D721Med (cell line): Measurements from ENCODE around the gene CUX1.
"Not testable (repeated sequence)": the region's sequence is repeated elsewhere in the genome, so short reads cannot be mapped to it uniquely, and the experiment has no call there.

Experiments
- DNase-seq: peaks from one replicate; pipeline ENCODE4 v3.0.0; 2011; ENCODE audit warnings: low spot score; ENCODE audit not compliant: insufficient read length
- FAIRE-seq: peaks from 2 replicates; lab custom pipeline; 2011; peaks lifted over from hg19 to GRCh38; lab: Jason Lieb, UNC
- CTCF ChIP-seq: IDR thresholded peaks from 2 replicates; pipeline ENCODE4 v1.5.1; 2012; ENCODE audit warnings: mild to moderate bottlenecking, control low read depth; ENCODE audit not compliant: insufficient read depth; ENCODE audit errors: missing control alignments

CUX1 gene

GRCh38 chr7:101921061-101921460 lies 103.6 kb downstream of the CUX1 start:
- TF ChIP-seq CTCF = no peak
- FAIRE-seq (no peak), DNase-seq (no peak)

GRCh38 chr7:101921546-101922489 lies 104.4 kb downstream of the CUX1 start:
- not testable (repeated sequence) for DNase-seq, FAIRE-seq

GRCh38 chr7:101922631-101923601 lies 105.5 kb downstream of the CUX1 start:
- TF ChIP-seq CTCF = no peak
- FAIRE-seq = no peak
- no peak for DNase-seq

GRCh38 chr7:101923602-101923985 lies 106.2 kb downstream of the CUX1 start:
- TF ChIP-seq CTCF = no peak
- DNase-seq (no peak), FAIRE-seq (no peak)

GRCh38 chr7:101924171-101924570 lies 106.7 kb downstream of the CUX1 start:
- DNase-seq (no peak), FAIRE-seq (no peak)

GRCh38 chr7:101926265-101926664 lies 108.8 kb downstream of the CUX1 start:
- FAIRE-seq (no peak), DNase-seq (no peak)
- TF ChIP-seq CTCF = no peak

More at GRCh38 chr7:101924171-101924570, 106.7 kb downstream of the CUX1 start:
- TF ChIP-seq CTCF = no peak

- FAIRE-seq (no peak), DNase-seq (no peak)
- TF ChIP-seq CTCF = no peak
Measured at GRCh38 chr7:101927389-101927788, 110.0 kb downstream of the CUX1 start.
